Kidney glomerular epithelial cell (primary cell): ENCODE results near the gene PIWIL4.
A peak's percentile ranks its signal among the peaks of the same experiment; 100 is the strongest.
"Not testable (repeated sequence)": the region's sequence is repeated elsewhere in the genome, so short reads cannot be mapped to it uniquely, and the experiment has no call there.

Source experiments
- DNase-seq: peaks from one replicate; lab custom pipeline; 2025; lab: John Stamatoyannopoulos, UW

The PIWIL4 gene

GRCh38 chr11:94546886-94547285, 20.3 kb upstream of the PIWIL4 start:
- no peak for DNase-seq

GRCh38 chr11:94549146-94549545, 18.0 kb upstream of the PIWIL4 start:
- no peak for DNase-seq

- DNase-seq, result no peak
These were observed 16.7 kb upstream of the PIWIL4 start for GRCh38 chr11:94550513-94550912.

GRCh38 chr11:94553938-94554337, 13.2 kb upstream of the PIWIL4 start:
- no peak for DNase-seq

GRCh38 chr11:94555752-94556329, 11.3 kb upstream of the PIWIL4 start:
- not testable (repeated sequence) for DNase-seq

- DNase-seq, result peak; percentile 15
These were observed 9.7 kb upstream of the PIWIL4 start for GRCh38 chr11:94557421-94557820.

DNA sequence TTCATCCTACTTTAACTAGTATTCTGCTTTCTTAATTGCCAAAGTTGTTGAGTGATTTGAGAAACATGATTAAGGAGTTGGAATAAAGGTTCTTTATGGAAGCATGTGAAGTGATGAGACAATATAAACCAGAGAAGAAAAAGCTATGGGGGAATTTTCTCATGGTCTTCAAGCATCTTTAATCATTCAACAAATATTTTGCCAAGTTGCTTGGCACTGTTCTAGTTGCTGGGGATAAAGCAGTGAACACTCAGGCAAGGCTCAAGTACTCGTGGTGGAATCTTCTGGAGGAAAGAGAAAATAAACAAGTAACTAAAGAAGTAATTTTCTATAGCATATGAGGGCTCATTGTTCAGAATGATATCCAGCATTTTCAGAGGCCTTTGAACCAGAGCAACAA, 9.2 kb upstream of the PIWIL4 start:
- no peak for DNase-seq

DNA sequence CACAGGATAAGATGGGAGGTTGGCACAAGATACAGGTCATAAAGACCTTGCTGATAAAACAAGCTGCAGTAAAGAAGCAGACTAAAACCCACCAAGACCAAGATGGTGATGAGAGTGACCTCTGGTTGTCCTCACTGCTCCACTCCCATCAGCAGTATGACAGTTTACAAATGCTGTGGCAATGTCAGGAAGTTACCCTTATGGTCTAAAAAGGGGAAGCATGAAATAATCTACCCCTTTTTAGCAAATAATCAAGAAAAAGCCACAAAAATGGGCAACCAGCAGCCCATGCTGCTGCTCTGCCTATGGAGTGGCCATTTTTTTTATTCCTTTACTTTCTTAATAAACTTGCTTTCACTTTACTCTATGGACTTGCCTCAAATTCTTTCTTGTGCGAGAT, 8.7 kb upstream of the PIWIL4 start:
- DNase-seq, result no peak

- no peak for DNase-seq
These were observed 8.2 kb upstream of the PIWIL4 start for GRCh38 chr11:94558932-94559331.

DNA sequence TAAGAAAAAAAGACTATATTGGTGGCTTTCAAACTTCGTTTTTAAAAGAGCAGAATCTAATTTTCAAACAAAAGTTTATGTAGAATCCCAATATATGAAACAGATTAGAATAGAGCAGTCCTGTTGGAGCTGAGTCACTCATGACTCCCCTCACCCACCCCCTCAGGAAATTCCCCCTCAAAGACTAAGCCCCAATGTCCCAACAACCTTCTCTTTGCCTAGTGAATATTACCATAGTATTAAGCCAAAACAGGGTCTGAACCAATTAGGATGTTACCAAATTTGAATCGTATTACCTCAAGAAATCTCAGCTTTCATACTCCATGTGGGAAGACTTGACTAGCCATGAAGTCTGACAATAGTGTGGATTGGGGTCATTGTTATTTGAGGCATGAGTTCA, 7.8 kb upstream of the PIWIL4 start:
- no peak for DNase-seq

DNA sequence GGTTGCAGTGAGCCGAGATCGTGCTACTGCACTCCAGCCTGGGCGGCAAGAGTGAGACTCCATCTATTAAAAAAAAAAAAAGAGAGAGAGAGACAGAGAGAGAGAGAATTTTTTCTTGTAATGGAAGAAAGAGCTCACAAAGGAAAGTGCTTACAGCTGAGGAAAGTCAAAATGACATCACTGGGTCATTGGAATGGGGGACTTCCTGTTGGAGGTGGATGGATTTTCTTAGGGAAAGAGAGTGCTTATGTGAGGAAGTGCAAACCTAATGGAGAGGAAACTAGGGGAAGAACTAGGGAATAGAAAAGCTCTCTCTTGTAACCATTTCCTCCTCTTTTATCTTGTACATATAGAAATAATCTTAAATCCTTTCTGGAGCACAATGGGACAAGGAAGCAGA, 6.3 kb upstream of the PIWIL4 start:
- no peak for DNase-seq

GRCh38 chr11:94563176-94563847, 3.9 kb upstream of the PIWIL4 start:
- DNase-seq, result peak; percentile 68

- no peak for DNase-seq
These were observed 3.2 kb upstream of the PIWIL4 start for GRCh38 chr11:94563848-94564467.

- DNase-seq, result no peak
These were observed 1.0 kb downstream of the PIWIL4 start for GRCh38 chr11:94568200-94568599.

DNA sequence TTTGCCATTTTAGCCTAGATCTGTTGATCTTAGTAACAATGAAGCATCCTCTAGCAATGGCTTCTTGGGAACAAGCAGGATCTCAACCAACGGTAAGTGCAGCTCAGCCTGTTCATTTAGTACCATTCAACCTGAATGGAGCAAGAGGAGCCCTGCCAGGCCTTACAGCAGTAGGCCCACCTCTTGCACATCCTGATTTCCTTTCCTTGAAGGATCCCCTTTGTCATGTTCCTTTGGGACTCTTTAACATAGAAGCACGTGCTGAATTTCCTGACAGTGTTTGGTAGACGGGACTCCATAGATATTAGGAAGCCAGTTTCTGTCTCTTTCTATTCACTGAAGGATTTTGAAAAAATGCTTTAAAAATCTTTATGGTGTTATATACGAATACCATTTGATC, 1.5 kb downstream of the PIWIL4 start:
- no peak for DNase-seq

DNA sequence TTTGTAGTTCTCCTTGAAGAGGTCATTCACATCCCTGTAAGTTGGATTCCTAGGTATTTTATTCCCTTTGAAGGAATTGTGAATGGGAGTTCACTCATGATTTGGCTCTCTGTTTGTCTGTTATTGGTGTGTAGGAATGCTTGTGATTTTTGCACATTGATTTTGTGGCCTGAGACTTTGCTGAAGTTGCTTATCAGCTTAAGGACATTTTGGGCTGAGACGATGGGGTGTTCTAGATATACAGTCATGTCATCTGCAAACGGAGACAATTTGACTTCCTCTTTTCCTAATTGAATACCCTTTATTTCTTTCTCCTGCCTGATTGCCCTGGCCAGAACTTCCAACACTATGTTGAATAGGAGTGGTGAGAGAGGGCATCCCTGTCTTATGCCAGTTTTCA, 5.8 kb downstream of the PIWIL4 start:
- not testable (repeated sequence) for DNase-seq

GRCh38 chr11:94574193-94574961, 7.2 kb downstream of the PIWIL4 start:
- DNase-seq, result no peak

GRCh38 chr11:94576306-94576705, 9.1 kb downstream of the PIWIL4 start:
- no peak for DNase-seq

GRCh38 chr11:94577841-94578240, 10.7 kb downstream of the PIWIL4 start:
- no peak for DNase-seq

- DNase-seq, result no peak
These were observed 14.8 kb downstream of the PIWIL4 start for GRCh38 chr11:94581926-94582325.

DNA sequence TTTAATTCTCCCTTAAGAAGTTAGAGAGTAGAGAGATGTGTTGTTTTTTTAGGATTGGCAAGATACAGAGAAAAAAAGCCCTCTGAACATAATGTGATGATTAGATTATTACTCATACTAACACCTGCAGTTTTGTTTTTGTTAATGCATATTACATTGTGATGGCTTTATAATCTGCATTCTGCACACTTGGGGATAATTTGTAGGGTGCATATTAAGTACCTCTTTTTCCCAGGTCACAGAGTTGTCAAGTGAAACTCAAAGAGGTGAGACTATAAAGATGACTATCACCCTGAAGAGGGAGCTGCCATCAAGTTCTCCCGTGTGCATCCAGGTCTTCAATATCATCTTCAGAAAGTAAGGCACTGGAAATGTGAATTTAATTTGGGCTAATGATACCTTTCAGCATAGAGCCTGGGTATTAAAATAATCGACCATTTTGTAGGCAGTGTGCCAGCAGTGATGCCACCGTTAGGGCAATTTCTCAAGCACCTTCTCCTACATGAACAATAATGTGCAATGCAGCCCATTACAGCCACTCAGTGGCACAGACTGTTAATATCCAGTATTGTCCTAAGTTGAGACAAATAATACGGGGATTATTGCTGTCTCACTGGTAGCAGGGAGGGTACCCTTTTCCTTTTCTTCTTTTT, 16.2 kb downstream of the PIWIL4 start:
- DNase-seq, result no peak

GRCh38 chr11:94583866-94584500, 16.8 kb downstream of the PIWIL4 start:
- no peak for DNase-seq
